Measurements from ENCODE around the gene KISS1R.

The KISS1R gene

GRCh38 chr19:952049-952679 is 35.0 kb downstream of the KISS1R start:
- no peak overlapping the region for H3K4me3 ChIP-seq (ENCODE audit: low read depth, low read length)
- no peak for TF ChIP-seq CTCF (IDR thresholded peaks at IDR 0.05; ENCODE audit: low read depth, low read length, missing control alignments)
- in situ Hi-C loops (cut with HindIII; ENCODE audit: low sequenced_read_pairs): no loop called here
- DNase-seq (ENCODE audit: low read depth): no peak

DNA sequence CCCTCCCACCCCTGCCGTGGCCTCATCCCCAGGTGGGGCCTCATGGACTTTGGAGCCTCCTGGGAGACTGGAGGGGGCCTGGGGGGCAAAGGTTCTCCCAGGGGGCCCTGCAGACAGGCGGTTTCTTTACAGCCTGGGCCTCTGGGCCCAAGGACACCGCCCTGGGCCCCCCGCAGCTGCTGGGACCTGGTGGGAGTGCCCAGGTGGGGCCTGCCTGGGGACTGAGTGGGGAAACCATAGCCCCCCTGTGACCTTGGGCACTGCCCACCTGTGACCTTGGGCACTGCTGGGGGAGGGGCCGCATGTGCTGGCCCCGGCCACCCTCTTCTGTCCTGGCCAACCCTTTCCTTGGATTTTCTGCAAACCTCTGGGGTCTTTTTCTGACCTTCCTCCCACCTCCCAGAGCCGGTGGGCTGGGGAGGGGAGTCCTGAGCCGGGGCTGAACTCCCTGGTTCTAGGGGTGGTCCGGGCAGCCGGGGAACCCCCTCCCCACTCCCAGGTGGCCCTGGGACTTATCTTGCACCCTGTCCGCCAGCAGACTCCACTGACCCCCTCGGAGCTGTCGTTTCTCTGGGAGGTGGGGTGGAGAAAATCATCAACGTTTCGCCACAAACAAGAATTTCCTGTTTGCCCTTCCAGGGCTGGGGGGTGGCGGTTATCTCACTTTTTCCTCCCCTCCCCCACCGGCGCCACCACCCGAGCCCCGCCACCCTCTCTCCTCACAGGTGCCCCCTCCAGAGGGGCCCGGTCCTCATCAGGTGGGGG is 35.7 kb downstream of the KISS1R start:
- DNase-seq (ENCODE audit: low read depth): no peak
- H3K4me3 ChIP-seq (ENCODE audit: low read depth, low read length): no peak overlapping the region
- TF ChIP-seq CTCF (IDR thresholded peaks at IDR 0.05; ENCODE audit: low read depth, low read length, missing control alignments): no peak
- in situ Hi-C loops (cut with HindIII; ENCODE audit: low sequenced_read_pairs): no loop called here

DNA sequence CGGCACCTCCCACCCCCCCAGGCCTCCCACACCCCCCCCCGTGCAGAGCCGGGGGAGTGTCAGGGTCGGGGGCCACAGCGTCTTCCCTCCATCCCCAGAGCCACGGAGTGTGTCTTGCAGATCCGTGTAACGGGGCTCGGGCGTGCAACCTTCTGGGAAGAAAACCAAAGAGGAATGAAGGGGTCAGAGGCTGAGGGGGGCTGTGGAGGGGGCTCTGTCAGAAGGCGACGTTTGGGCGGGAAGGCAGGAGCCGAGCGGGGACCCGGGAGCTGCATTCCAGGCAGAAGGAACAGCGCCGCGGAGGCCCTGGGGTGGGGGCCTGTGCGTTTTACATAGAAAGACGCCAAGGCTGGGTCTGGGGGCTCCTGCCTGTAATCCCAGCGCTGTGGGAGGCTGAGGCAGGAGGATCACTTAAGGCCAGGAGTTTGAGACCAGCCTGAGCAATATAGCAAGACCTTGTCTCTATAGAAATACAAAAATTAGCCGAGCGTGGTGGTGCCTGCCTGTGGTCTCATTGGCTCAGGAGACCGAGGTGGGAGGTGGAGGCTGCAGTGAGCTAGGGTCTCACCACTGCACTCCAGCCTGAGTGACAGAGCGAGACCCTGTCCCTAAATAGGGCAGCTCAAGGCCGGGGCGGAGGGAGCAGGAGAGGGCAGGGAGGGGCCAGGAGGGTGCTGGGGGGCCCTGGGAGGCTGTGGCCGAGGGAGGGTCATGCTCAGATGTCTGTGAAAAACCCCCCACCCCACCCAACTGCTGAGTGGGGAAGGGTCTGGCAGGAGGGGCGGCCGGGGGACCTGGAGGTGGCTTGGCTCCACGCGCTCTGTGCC is 36.5 kb downstream of the KISS1R start:
- H3K4me3 ChIP-seq (ENCODE audit: low read depth, low read length): no peak overlapping the region
- in situ Hi-C loops (cut with HindIII; ENCODE audit: low sequenced_read_pairs): no loop called here
- DNase-seq (ENCODE audit: low read depth): no peak
- no peak for TF ChIP-seq CTCF (IDR thresholded peaks at IDR 0.05; ENCODE audit: low read depth, low read length, missing control alignments)

DNA sequence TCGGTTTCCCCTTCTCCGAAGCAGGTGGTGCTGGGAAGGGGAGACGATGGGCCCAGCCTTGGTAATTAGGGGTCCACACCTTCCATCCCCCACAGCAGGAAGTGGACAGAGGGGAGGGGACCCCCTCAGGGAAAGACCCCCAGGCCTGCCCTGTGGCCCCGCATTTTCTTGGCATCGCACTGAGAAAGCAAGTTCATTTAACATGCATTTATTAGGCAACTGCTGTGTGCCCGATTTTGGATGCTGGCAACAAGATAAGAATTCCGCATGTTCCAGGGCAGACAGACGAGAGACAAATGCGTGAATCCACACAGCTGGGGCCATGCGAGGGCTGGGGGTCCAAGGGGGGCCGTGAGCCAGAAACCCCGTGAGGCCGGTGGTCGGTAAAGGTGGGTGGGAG is 37.1 kb downstream of the KISS1R start:
- in situ Hi-C loops (cut with HindIII; ENCODE audit: low sequenced_read_pairs): no loop called here
- no peak overlapping the region for H3K4me3 ChIP-seq (ENCODE audit: low read depth, low read length)
- no peak for DNase-seq (ENCODE audit: low read depth)
- TF ChIP-seq CTCF (IDR thresholded peaks at IDR 0.05; ENCODE audit: low read depth, low read length, missing control alignments): no peak

DNA sequence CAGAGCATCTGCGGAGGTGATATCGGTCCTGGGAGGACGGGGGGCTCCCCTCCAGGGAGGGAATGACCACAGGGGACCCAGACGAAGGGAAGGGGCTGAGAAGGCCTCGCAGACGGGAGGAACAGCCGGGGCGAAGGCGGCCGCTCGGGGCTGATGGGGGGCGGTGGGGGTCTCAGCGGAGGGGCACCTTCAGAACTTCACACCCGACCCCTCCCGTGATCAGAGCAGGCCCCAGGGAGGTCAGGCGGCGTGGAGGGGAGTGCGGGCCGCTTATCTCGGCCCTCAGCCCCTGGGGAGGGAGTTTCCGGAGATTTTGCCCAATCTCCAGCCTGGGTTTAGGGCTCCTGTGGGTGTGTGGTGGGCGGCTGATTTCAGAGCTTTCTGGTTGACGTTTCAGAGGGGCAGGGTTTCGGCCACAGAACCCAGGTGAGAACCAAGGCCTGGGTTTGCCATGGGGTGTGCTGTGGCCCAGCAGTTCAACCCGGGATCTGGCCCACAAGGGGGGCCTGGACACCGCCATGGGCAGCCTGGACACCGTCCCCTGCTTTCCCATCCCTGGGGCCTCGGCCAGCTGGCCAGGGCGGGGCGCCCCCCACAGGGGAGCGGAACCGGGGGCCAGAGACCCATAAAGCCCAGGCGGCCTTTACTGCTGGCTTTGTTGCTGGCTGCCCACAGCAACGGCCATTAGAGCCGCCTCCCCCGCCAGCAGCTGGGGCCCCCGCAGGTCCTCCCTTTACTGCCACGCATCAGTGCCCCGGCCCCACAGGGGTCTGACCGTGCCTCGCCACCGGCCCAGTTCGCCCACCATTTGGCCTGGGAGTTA is 37.8 kb downstream of the KISS1R start:
- DNase-seq (ENCODE audit: low read depth): no peak
- H3K4me3 ChIP-seq (ENCODE audit: low read depth, low read length): no peak overlapping the region
- TF ChIP-seq CTCF (IDR thresholded peaks at IDR 0.05; ENCODE audit: low read depth, low read length, missing control alignments): no peak
- in situ Hi-C loops (cut with HindIII; ENCODE audit: low sequenced_read_pairs): no loop called here

All from astrocyte of the cerebellum (primary cell).